ENCODE data around the gene CHSY1.
"Not testable (repeated sequence)": the region's sequence is repeated elsewhere in the genome, so short reads cannot be mapped to it uniquely, and the experiment has no call there.

The CHSY1 gene

GRCh38 chr15:101251830-101252820 lies at the start of gene CHSY1:
TSS of gene CHSY1 (minus strand) at chr15:101252048. CDS start at chr15:101251456, 592 bp downstream.
- peak; percentile 94 for DNase-seq

- no peak for DNase-seq
These were observed 44.9 kb upstream of the CHSY1 start for GRCh38 chr15:101296418-101297405.

GRCh38 chr15:101295607-101296161 lies 43.8 kb upstream of the CHSY1 start:
- DNase-seq, result no peak

GRCh38 chr15:101294731-101295606 lies 43.1 kb upstream of the CHSY1 start, which contains the start of gene SNRPA1:
TSS of gene SNRPA1 (minus strand) at chr15:101295248. CDS start at chr15:101295178, 70 bp downstream.
- peak; percentile 99 for DNase-seq

GRCh38 chr15:101293122-101293521 lies 41.3 kb upstream of the CHSY1 start:
- DNase-seq, result no peak

GRCh38 chr15:101288905-101289513 lies 37.2 kb upstream of the CHSY1 start:
- no peak for DNase-seq

- not testable (repeated sequence) for DNase-seq
These were observed 35.5 kb upstream of the CHSY1 start for GRCh38 chr15:101287342-101287741.

- DNase-seq, result no peak
These were observed 34.7 kb upstream of the CHSY1 start for GRCh38 chr15:101286471-101287114.

- DNase-seq, result no peak
These were observed 32.1 kb upstream of the CHSY1 start for GRCh38 chr15:101283931-101284330.

- no peak for DNase-seq
These were observed 28.2 kb upstream of the CHSY1 start for GRCh38 chr15:101280007-101280406.

GRCh38 chr15:101277943-101278564 lies 26.2 kb upstream of the CHSY1 start:
- DNase-seq, result no peak

GRCh38 chr15:101277038-101277822 lies 25.4 kb upstream of the CHSY1 start, which contains the start of gene SELENOS:
TSS of gene SELENOS (minus strand) at chr15:101277485. CDS start at chr15:101277417, 68 bp downstream.
- DNase-seq, result peak; percentile 97

- no peak for DNase-seq
These were observed 24.7 kb upstream of the CHSY1 start for GRCh38 chr15:101276501-101277037.

GRCh38 chr15:101275018-101275417 lies 23.2 kb upstream of the CHSY1 start:
- no peak for DNase-seq

GRCh38 chr15:101273534-101273933 lies 21.7 kb upstream of the CHSY1 start:
- DNase-seq, result peak; percentile 9

GRCh38 chr15:101272584-101272983 lies 20.7 kb upstream of the CHSY1 start:
- DNase-seq, result peak; percentile 48

GRCh38 chr15:101269479-101270223 lies 17.8 kb upstream of the CHSY1 start:
- DNase-seq, result no peak

Measured in activated effector memory CD4-positive, alpha-beta T cell treated with anti-CD3 and anti-CD28 coated beads, Interleukin-2, amount 50 U/mL, for 16 hours (primary cell).